ENCODE data around the gene SKI.

DNA sequence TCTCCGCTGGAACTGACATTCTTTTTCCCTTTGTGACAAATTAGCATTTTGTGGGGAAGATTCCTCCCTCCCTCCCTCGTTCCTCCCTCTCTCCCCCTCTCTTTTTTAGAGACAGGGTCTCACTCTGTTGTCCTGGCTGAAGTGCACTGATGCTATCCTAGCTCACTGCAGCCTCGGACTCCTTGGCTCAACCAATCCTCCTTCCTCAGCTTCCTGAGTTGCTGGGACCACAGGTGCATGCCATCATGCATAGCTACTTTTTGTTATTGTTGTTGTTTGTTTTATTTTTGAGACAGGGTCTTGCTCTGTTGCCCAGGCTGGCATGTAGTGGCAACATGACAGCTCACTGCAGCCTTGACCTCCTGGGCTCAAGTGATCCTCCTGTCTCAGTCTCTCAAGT is 6.8 kb upstream of the SKI start:
- TF ChIP-seq CTCF (IDR thresholded peaks at IDR 0.05) (no peak), POLR2A (IDR thresholded peaks at IDR 0.05) (no peak), POLR2AphosphoS5 (IDR thresholded peaks at IDR 0.05; ENCODE audit: insufficient read depth in 1 of 2, low read depth in 1 of 2) (no peak)
